GM21825 (cell line): ENCODE results near the gene PPY.
"Not testable (repeated sequence)": the region's sequence is repeated elsewhere in the genome, so short reads cannot be mapped to it uniquely, and the experiment has no call there.

Source experiments
- ATAC-seq: cut with Tn5 transposase; IDR thresholded peaks from one replicate; pipeline ENCODE4 v1.9.1; 2021; ENCODE audit warnings: mild to moderate bottlenecking, moderate library complexity; ENCODE audit not compliant: unreplicated experiment

PPY gene

DNA sequence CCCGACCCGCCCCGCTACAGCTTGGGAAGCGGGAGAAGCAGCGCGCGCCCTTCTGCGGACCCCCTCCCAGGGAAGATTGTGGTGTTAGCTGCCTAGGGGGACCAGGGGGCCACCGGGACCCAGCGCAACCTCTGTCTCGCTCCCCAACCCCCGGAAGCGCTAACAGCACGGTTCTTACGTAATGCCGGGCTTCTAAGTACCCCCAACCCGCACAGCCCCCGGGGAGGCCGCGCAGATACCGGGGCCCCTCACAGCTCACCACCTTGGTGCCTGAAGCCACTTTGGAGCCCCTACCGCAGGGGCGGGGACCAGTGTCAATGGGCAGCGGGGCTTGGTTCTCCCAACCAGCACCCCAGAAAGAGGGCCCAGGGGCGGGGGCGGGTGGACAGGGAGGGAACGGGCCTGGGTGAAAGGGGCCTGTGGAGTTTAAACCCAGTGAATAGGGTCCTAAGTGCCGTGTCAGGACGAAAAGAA, 35.3 kb downstream of the PPY start:
- no peak for ATAC-seq

DNA sequence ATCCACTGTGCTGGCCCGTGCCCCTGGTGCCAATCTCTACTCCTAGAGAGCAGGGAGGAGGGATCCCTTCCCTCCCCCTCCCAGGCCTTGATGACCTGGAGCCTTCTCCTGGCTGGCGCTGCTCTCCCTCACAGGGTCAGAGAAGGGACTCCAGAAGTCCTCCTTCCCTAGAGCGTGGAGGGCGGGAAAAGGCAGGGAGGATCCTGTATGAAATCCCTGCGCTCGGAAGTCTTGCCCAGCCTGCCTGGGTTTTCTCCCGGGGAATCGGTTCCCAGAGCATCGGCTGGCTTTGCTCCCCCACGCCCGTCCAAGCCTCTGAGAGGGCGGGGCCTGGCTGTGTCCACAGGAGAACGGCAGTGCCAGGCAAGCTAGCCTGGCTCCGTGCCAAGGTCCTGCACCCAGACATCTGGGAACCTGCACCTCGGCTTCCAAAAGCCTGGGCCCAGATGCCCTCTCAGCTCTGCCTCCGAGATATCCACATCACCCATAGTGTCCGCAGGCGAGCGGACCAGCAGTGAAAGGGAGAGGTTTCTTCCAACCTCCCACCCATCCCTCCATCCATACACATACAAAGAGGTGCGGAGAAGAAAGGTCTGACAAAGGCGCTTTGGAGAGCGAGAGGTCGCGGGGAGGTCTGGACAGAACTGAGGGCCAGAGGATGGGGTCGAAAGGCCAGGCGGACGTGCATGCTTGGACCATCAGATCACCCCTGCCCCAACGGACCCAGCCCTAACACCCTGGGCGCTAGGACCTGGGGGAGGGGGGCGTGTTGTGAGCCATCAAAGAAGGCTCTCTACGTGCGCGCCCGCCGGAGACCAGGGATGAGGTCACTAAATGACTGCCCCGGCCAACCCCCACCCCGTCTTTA, 36.1 kb downstream of the PPY start:
- ATAC-seq = no peak

DNA sequence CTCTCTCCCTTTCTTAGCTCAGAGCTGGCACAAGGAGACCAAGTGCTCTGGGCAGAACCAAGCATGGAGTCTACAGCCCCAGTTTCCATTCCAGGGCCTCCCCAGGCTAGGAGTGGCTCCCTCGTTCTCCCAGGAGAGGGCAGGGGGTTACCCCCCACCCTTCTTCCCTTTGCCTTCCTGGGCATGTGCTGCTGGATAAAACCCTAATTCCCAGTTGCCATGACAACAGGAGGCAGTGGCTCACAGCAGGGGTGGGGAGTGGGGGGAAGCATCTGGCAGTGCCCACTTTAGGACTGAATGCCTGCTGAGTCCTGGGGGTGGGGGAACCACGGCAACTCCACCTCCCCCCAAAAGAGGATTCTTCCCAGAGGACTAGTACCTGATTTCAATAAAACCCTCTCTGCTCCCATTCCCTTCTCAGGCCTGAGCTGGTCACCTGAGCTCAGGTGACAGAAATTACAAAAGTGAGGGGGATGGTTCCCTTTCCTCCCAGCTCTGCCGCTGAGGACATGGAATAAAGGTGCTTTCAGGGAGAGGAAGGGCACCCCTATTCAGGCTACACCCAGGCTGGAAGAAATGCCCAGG, 36.8 kb downstream of the PPY start:
- ATAC-seq = no peak

DNA sequence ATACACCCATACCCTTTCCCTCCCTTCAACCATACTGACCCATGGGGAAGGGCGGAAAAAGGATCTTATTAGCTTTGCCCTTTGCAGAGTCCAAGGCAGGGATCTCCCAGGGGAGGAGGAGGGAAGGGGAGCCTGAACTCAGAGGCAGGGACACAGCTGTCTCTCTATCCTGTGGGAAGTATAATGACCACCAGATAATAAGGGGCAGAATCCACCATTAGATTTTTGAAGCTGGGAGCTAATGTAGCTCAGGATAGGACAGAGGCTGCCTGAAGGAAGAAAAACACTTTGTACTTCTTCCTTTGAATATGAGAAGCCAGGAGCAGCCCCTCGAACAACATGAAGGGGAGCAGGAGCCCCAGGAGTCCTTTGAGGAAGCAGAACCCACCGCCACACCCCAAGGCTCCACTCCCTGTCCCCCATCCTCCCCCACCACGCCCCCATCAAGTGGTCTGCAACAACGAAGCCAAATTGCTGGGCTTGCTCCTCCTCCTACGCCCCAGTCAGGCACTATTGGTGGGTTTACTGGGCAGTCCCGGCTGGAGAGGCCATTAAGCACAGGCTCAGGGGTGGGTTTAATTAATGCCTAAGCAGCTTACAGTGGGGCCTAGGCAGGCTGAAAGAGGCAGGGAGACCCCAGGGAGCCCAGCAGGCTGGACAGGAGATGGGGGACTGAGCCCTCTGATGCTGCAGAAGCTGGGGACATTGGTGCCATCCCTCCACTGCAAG, 40.3 kb downstream of the PPY start:
- no peak for ATAC-seq

DNA sequence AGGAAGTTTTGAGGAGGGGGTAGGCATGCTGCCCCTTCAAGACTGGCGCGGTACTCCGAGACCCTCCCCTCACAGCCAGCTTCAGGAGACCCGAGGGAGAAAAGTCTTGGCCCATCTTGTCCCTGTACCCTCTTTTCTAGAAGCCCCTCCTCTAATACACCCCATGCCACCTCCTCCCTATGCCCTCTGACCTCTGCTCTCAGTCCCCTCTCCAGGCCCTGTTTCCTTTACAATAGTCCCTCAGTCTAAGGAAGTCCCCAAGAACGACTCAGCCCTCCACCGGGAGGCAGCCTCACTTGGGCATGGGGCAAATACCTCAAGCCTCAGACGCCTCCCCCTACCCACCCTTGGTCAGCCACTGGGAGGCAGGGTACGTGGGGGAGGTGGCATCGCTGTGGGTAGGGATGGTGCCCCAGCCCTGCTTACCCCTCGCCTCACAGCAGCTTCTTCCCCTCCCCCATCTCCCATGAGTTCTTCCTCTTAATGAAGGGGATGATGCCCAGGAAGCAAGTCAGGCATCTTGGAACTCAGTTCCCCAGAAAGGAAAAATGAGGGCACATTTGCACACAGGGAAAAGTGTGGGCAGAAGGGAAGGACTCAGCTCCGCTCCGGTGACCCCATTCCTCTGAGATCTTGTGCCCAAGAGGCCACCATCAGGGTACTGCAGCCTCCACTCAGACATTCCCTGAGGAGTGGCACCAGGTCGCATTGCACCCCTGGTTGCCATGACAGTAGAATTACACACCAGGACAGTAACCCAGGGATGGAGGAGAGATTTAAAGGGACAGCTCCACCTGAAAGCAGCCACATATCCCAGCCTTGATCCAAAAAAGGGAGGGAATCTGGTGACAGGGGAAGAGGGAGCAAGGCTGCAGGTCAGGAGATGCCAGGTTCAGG, 41.2 kb downstream of the PPY start:
- no peak for ATAC-seq

DNA sequence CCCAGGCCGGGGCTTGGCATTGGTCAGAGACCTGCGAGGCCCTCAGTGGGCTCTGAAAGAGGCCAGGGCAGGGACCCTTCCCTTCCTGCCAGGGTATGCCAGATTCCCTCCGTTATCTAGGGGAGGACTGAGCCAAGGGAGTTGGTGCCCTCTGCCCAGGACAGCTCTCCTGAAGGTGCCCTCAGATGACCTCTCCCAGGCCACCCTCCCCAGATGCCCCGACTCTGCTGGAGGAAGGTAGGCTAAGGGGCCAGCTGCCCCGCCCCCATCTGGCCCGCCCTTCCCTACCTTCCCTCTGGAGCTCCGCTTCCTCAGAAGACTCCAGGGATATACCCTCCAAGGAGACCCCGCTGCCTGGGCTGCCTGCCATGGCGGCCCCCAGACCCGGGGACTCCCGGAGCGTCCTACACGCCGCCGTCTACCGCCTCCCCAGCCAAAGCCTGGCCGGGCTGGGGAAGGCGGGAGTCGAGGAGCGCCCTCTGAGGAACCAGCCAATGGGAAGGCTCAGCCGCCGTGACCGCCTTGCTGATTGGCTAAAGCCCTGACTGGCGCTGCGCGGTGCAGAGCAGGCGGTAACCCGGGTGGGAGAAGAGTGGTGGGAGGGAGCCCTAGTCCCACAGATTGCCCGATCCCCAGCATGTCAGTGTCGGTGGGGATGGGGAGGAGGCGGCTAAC, 42.0 kb downstream of the PPY start:
- peak; percentile 64 for ATAC-seq

DNA sequence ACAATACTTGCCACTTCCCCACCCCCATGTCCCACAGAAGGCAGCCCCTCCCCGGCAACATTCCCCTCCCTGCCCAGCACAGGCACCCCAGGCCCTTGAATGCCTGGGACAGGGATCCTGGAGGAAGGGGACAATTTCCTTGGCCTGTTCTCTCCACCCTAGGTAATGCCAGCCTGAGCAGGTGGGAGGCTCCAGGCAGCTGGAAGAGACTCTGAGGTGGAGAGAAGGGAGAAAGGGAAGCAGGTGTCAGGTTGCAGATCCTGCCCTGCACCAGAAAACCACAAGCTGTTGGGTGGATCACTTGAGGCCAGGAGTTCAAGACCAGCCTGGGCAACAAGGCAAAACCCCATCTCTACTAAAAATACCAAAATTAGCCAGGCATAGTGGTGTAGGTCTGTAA, 43.8 kb downstream of the PPY start:
- no peak for ATAC-seq

DNA sequence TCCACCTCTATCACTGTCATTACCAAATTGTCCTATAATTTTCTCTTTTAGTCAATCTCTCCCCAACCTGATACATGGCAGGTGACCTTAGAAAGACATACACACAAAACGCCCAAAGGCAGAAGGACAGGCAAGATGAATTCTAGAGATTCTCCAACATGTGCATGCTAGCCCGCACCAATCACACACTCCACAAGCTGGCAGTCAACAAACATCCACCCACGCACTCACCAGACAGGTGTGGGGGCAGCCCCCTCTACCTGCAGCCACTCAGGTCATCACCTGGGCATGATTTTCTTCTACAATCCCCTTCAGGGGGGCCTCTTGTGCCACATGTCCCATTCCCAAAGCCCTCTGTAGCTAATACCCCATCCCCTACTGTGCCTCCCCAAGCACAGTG, 44.4 kb downstream of the PPY start:
- no peak for ATAC-seq

DNA sequence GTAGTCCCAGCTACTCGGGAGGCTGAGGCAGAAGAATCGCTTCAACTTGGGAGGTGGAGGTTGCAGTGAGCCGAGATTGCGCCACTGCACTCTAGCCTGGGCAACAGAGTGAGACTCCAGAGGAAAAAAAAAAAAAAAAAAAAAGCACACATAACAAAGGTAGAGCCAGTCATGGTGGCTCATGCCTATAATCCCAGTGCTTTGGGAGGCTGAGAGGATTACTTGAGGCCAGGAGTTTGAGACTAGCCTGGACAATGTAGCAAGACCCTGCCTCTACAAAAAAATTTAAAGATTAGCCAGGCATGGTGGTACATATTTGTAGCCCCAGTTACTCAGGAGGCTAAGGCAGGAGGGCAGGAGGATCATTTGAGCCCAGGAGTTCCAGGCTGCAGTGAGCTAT, 47.8 kb downstream of the PPY start:
- not testable (repeated sequence) for ATAC-seq

DNA sequence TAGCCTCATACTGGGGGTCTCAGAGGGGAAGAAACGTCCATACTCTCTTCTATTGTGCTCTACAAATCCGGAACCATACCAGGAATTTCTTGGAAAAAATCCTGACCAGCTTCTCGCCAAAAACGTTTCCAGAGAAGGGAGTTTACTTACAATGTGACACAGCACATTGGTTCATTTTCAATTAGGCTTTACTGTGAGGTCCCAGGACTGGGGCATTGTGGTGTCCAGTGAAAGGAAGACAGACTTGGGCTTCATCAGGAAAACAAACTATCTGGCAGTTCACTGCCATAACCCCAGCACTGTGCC, 49.7 kb downstream of the PPY start:
- no peak for ATAC-seq

DNA sequence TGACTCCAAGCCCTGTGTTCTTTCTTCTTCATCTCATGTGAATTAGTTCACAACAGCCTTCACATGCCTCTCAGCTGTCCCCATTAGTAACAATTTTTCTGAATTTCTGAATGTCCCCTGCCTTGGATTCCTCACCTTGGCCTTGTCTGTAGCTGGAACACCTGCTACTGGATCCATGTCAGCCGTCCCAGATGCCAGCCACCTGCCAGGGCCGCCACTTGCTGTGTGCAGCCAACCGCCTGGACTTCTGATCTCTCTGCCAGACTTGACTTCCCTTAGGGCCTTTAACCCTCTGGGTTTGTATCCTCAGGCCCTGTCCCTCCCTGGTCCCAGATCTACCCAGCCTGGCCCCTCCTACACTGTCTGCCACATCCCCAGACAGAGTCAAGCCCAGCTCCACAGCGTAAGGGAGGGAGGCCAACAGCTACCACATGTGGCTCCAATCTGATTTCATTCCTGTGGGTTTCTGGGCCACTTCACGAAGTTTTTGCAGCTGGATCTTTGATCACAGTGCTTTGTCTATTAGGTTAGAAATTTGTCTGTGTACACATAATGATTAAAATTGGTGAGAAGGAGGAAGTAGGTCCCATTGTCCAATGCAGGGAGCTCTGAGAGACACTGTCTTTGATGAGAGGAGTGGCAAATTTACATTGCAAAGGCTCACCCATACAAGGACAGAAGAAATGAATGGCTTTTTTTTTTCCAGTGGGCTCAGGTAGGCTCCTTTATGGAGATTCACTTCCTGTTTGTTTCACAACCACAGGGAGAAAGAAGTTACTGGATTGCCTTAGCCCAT, 50.2 kb downstream of the PPY start:
- no peak for ATAC-seq
